ENCODE data around the gene CASP7.
"Not testable (repeated sequence)": the region's sequence is repeated elsewhere in the genome, so short reads cannot be mapped to it uniquely, and the experiment has no call there.

CASP7 gene

GRCh38 chr10:113679463-113680189 lies at the start of gene CASP7:
Gene CASP7 (plus strand): TSS chr10:113679912. CDS start chr10:113697494, 17,582 bp downstream.
- no peak for FAIRE-seq

DNA sequence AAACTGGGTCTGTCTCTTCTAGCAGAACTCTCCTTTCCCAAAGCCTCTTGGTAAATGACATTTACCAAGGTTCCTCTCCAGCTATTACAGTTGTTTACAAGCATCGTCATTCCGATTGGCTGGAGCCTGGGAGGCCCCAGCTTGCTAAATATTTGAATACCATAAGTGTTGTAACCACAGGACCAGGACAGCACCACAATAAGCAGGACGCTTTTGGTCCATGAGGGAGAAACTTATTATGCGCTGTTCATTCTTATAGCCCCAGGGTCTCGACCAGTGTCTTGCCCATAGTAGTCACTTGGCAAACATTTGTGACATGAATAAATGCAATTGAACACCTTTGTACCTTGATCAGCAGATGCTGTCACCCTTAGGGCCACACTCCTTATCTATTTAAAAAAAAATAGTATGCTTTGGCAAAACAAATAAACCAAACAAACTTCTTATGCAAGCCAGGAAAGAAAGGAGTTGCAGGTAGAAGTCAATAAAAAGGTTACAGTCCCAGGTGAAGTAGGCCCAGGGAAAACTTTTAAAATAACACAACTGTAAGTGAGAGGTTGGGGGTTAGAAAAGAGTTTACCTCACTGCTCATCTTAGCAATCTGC lies 48.7 kb upstream of the CASP7 start:
- no peak for FAIRE-seq

GRCh38 chr10:113631684-113632367 lies 47.9 kb upstream of the CASP7 start:
- FAIRE-seq, result no peak

GRCh38 chr10:113639966-113640365 lies 39.7 kb upstream of the CASP7 start:
- FAIRE-seq, result no peak

DNA sequence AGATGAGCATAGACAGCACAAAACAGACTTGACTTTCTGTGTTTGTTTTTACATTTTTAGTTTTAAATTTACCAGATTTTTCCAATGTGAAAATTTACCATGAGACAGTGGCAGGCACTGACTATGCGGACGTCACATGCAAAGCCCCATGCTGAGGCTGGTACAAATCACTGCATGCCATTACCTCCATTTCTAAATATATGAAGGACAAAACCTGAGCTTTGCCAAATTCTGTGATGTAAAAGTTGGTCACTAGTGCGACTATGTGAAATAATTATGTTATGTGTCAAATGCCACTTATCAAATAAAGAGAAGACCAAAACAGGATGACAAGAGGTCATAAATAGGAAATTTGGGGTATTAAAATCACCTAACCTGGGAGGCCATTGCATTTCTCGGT lies 38.0 kb upstream of the CASP7 start:
- no peak for FAIRE-seq

- no peak for FAIRE-seq
Measured at GRCh38 chr10:113643183-113643582, 36.5 kb upstream of the CASP7 start.

- no peak for FAIRE-seq
Measured at GRCh38 chr10:113644185-113645120, 35.3 kb upstream of the CASP7 start.

DNA sequence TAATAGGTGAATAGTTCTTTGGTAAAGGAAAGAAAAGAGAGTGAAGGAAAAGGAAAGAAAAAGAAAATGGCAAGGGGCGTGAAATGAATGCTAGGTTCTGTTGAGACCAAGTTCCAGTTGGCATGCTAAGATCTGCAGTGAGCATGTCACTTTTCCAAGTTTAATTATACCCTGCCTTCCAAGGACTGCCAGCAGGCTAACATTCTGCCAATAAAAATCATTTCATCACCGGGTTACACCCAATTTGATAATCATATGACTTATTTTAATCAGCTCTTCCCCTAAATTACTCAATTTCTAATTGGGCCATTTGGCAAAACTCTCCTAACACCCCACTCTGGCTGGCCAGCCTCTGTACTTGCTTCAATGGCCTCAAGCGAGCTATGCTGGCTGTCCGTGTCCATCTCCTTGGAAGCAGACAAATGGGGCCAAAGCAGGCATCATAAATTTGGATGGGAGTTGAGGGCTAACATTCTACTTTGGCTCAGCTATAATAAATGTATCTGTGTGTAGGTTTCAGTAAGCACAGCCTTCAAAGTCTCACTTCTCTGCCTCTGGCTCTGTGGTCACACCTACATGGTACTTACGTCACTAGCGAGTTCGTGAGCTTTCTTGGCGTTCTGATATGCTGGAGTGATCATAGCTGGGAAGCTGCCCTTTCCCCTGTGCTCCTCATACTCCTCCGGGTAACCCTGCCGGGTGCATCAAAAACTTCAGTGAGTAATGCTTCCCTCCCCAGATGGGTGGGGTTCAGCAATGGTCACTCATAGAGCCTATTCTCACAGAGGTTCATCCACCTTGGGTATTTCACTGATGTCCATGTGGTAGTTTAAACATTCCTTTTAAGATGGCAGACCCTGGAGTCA lies 33.1 kb upstream of the CASP7 start:
- FAIRE-seq, result no peak

GRCh38 chr10:113647812-113648211 lies 31.9 kb upstream of the CASP7 start:
- no peak for FAIRE-seq

- FAIRE-seq, result no peak
Measured at GRCh38 chr10:113648478-113648877, 31.2 kb upstream of the CASP7 start.

- FAIRE-seq, result no peak
Measured at GRCh38 chr10:113650172-113650571, 29.5 kb upstream of the CASP7 start.

DNA sequence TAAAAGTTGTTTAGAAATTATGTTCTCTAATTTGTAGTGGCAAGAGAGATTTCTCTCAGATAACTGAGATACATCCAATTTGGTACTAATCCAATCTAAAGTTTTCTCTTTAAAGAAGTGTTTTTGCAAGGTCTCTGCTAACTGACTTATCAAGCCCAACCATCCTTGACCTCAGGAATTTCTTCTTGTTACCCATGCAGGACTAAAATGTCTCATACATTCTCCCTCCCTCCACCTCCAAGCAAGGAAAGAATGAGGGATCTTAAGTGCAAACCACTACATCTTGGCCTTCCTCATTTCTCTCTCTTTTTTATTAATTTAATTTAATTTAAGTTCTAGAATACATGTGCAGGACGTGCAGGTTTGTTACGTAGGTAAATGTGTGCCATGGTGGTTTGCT lies 28.7 kb upstream of the CASP7 start:
- FAIRE-seq, result no peak

DNA sequence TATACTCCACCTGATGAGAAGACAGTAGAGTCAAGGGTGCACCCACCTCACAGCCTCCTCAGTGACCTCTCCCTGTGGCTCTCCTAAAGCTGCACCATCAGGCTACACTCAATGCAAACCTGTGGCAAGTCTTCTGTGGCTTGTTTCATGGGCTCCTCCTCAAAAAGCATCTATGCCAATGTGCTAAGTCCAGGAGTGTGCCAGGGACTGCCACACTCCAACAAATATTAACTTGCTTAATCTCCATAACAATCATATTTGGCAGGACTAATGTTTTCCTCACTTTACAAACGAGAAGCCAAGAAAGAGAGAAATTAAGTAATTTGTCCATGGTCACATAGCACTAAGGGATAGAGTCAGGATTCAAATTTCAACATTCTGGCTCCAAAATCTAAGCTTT lies 27.8 kb upstream of the CASP7 start:
- no peak for FAIRE-seq

GRCh38 chr10:113652456-113652855 lies 27.3 kb upstream of the CASP7 start:
- FAIRE-seq, result not testable (repeated sequence)

- FAIRE-seq, result no peak
Measured at GRCh38 chr10:113656896-113657295, 22.8 kb upstream of the CASP7 start.

DNA sequence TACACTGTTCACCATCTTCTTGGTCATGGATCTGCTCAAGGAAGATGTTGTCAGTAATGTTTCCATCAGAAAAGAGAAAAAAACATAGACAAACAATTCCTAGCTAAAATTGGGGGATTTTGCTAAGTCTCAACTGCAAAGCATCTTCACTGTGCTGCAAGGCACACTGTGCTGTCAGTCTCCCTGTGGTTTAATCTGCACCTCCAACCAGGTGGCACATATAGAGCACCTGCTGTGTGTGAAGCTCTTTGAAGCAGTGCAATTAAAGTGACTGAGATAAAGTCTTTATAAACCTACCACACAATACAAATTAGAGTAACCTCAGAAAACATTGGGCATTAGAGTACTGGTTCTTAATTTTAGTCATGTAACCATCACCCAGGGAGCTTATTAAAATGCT lies 22.2 kb upstream of the CASP7 start:
- no peak for FAIRE-seq

DNA sequence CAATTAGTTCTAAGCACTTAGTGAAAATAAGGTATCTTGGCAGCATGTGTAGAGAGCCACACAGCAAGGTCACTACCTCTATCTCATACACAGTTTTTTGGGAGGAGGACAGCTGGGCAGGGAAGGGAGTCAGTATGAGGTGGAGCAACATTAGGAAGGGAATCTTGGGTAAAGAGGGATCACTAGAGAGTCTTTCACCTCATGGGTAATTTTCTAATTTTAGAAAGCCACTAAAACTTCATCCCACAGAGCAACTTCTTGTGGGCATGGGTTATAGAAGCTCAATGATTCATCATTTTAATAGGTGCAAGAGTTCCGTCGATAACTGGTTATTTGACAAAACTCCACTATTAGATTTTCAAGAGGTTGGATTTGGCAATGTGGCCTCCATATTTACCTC lies 18.4 kb upstream of the CASP7 start:
- FAIRE-seq, result no peak

GRCh38 chr10:113663142-113663541 lies 16.6 kb upstream of the CASP7 start:
- no peak for FAIRE-seq

- FAIRE-seq, result no peak
Measured at GRCh38 chr10:113663908-113664307, 15.8 kb upstream of the CASP7 start, which contains the start of gene NRAP. Gene NRAP (minus strand): TSS chr10:113664041. CDS start chr10:113663882, 159 bp downstream.

- no peak for FAIRE-seq
Measured at GRCh38 chr10:113665352-113665751, 14.4 kb upstream of the CASP7 start.

GRCh38 chr10:113665806-113666354 lies 13.8 kb upstream of the CASP7 start:
- FAIRE-seq, result no peak
